Measurements from ENCODE around the gene NUP107. TPM values are rescaled to one million over a fixed set of nuclear protein-coding genes. Genes with fewer than 3 reads are reported as not detected.

NUP107 gene
- total RNA-seq (2021) (117 to 132 TPM (median 120 TPM) in 3 replicates), Bru-seq, nascent RNA (percentile 85 among the genes with signal in this experiment)
- long read RNA-seq, experiment 1, full-length matches to known transcripts: 439 of 604 reads
- long read RNA-seq, experiment 1, partial matches to known transcripts: 46 of 604 reads
- long read RNA-seq, experiment 1, other reads (novel, unspliced or antisense): 119 of 604 reads
- long read RNA-seq, experiment 2, full-length matches to known transcripts: 25 of 76 reads
- long read RNA-seq, experiment 2, partial matches to known transcripts: 30 of 76 reads
- long read RNA-seq, experiment 2, other reads (novel, unspliced or antisense): 21 of 76 reads
- long read RNA-seq, experiment 3, full-length matches to known transcripts: 68 of 127 reads
- long read RNA-seq, experiment 3, partial matches to known transcripts: 34 of 127 reads
- long read RNA-seq, experiment 3, other reads (novel, unspliced or antisense): 25 of 127 reads

- Mint-ChIP-seq H3K4me3 (peak within 1 kb of the TSS; percentile 96), H3K4me1 (peaks cover 16% of the 10 kb centered on the region), H3K27me3 (ENCODE audit: low read depth) (no peaks in the 10 kb centered on the region), H3K27ac (peak within 1 kb of the TSS; percentile 96), H3K36me3 (peaks cover 16% of the 10 kb centered on the region), H3K9me3 (no peaks in the 10 kb centered on the region)
- ChIA-PET POLR2A (interaction anchor here (0.7 kb wide), 1 partner anchor 122 kb away, joined by 3 read pairs; the partner anchor contains the start of gene MDM2), CTCF (no interaction called here)
- peak; percentile 98 for ATAC-seq
- peak; percentile 97 for DNase-seq (ENCODE audit: low spot score)
- TF ChIP-seq CREM (CRISPR knock-in tag; IDR thresholded peaks at IDR 0.05): peak; percentile 52
- 0 out of 2 replicates have a peak, but pooled peaks have one; percentile 19 for TF ChIP-seq ATF1 (CRISPR knock-in tag; IDR thresholded peaks at IDR 0.05)
- TF ChIP-seq ZNF425 (CRISPR knock-in tag; conservative IDR thresholded peaks at IDR 0.05): no peak
- 0 out of 2 replicates have a peak, but pooled peaks have one; percentile 79 for TF ChIP-seq SMAD3 (CRISPR knock-in tag; IDR thresholded peaks at IDR 0.05; ENCODE audit: borderline replicate concordance)
- no peak for TF ChIP-seq ZMAT4 (CRISPR knock-in tag; IDR thresholded peaks at IDR 0.05)
- TF ChIP-seq FOXK1 (CRISPR knock-in tag; IDR thresholded peaks at IDR 0.05): peak; percentile 92
- no peak for TF ChIP-seq GTF2I (CRISPR knock-in tag; conservative IDR thresholded peaks at IDR 0.05)
- peak; percentile 98 for TF ChIP-seq GABPB1 (CRISPR knock-in tag; IDR thresholded peaks at IDR 0.05)
- peak; percentile 32; the same call in 1 of the 2 replicates for TF ChIP-seq AFF4 (CRISPR knock-in tag; IDR thresholded peaks at IDR 0.05; ENCODE audit: borderline replicate concordance)
- TF ChIP-seq CTCF (IDR thresholded peaks at IDR 0.05): no peak
- TF ChIP-seq KAT7 (CRISPR knock-in tag; IDR thresholded peaks at IDR 0.05; ENCODE audit: borderline replicate concordance): peak; percentile 56; the same call in 1 of the 2 replicates
- TF ChIP-seq FOXP1 (CRISPR knock-in tag; IDR thresholded peaks at IDR 0.05; ENCODE audit: borderline replicate concordance): peak; percentile 65; the same call in 1 of the 2 replicates
- TF ChIP-seq NFE2L1 (CRISPR knock-in tag; IDR thresholded peaks at IDR 0.05): peak; percentile 76; the same call in 1 of the 2 replicates
- no peak for TF ChIP-seq ZNF317 (CRISPR knock-in tag; IDR thresholded peaks at IDR 0.05; ENCODE audit: borderline replicate concordance, low read depth)
- TF ChIP-seq ZNF532 (CRISPR knock-in tag; IDR thresholded peaks at IDR 0.05; ENCODE audit: borderline replicate concordance): no peak
- TF ChIP-seq NR2C2 (CRISPR knock-in tag; IDR thresholded peaks at IDR 0.05): peak; percentile 100
- TF ChIP-seq CREB1 (CRISPR knock-in tag; IDR thresholded peaks at IDR 0.05): no peak
- no peak for TF ChIP-seq JUN (CRISPR knock-in tag; IDR thresholded peaks at IDR 0.05)
- no peak for TF ChIP-seq NR1H2 (CRISPR knock-in tag; IDR thresholded peaks at IDR 0.05)
- peak; percentile 87; the same call in 1 of the 2 replicates for TF ChIP-seq MAX (CRISPR knock-in tag; IDR thresholded peaks at IDR 0.05)
- TF ChIP-seq MYBL2 (CRISPR knock-in tag; IDR thresholded peaks at IDR 0.05): peak; percentile 79; the same call in 1 of the 2 replicates
- peak; percentile 83; the same call in 1 of the 2 replicates for TF ChIP-seq ETV6 (CRISPR knock-in tag; IDR thresholded peaks at IDR 0.05)
Measured at GRCh38 chr12:68686595-68687521, at the start of gene NUP107. Gene NUP107 (plus strand): TSS chr12:68686978. CDS start chr12:68687066, 88 bp downstream.
